ENCODE results near the gene EPHB3.
"Not testable (repeated sequence)": the region's sequence is repeated elsewhere in the genome, so short reads cannot be mapped to it uniquely, and the experiment has no call there.

- TF ChIP-seq CTCF, POLR2A (IDR thresholded peaks at IDR 0.05): not testable (repeated sequence)
Measured at GRCh38 chr3:184622156-184622555, 60.6 kb downstream of the EPHB3 start.
